Loucy (cell line): ENCODE results near the gene XDH.

Source experiments
- H2AFZ ChIP-seq: fragments of 200-600 bp; sonication (generic); 2 replicates; pipeline ENCODE4 v1.6.0; 2016; ENCODE audit warnings: antibody characterized with exemption, mild to moderate bottlenecking, low read length, moderate library complexity
- H3F3A ChIP-seq: fragments of 200-600 bp; 2 replicates; pipeline ENCODE4 v1.6.0; 2016; ENCODE audit warnings: antibody characterized with exemption, low read depth, mild to moderate bottlenecking
- H3K27me3 ChIP-seq: fragments of 200-600 bp; sonication (generic); 2 replicates; pipeline ENCODE4 v1.6.1; 2014; ENCODE audit warnings: low read length, mild to moderate bottlenecking; ENCODE audit not compliant: insufficient read depth, poor library complexity, severe bottlenecking
- H3K36me3 ChIP-seq: fragments of 200-600 bp; sonication (generic); 2 replicates; pipeline ENCODE4 v1.6.1; 2016; ENCODE audit warnings: low read length; ENCODE audit not compliant: insufficient read depth
- H3K4me1 ChIP-seq: fragments of 200-600 bp; sonication (generic); 2 replicates; pipeline ENCODE4 v1.5.1; 2014; ENCODE audit warnings: low read length, mild to moderate bottlenecking; ENCODE audit not compliant: insufficient read depth, poor library complexity, severe bottlenecking
- H3K4me2 ChIP-seq: fragments of 200-600 bp; sonication (generic); 2 replicates; pipeline ENCODE4 v1.6.0; 2014; ENCODE audit warnings: antibody characterized with exemption, low read length, low read depth, mild to moderate bottlenecking; ENCODE audit not compliant: poor library complexity, severe bottlenecking
- H3K4me3 ChIP-seq: fragments of 200-600 bp; sonication (generic); 2 replicates; pipeline ENCODE4 v1.5.1; 2014; ENCODE audit warnings: low read length, mild to moderate bottlenecking, mixed read lengths; ENCODE audit not compliant: poor library complexity, severe bottlenecking
- H3K79me2 ChIP-seq: fragments of 200-600 bp; sonication (generic); 2 replicates; pipeline ENCODE4 v1.6.1; 2014; ENCODE audit warnings: low read length; ENCODE audit not compliant: insufficient read depth
- H3K9ac ChIP-seq: fragments of 200-600 bp; sonication (generic); 2 replicates; pipeline ENCODE4 v1.6.0; 2014; ENCODE audit warnings: mild to moderate bottlenecking, low read depth, low read length, moderate library complexity; ENCODE audit not compliant: poor library complexity, severe bottlenecking
- H3K9me2 ChIP-seq: fragments of 200-600 bp; sonication (generic); replicated peaks from 2 replicates; pipeline ENCODE4 v1.6.1; 2016; ENCODE audit warnings: low read depth, low read length, mixed read lengths
- H3K9me3 ChIP-seq: fragments of 200-600 bp; sonication (generic); 2 replicates; pipeline ENCODE4 v1.6.1; 2014; ENCODE audit warnings: mild to moderate bottlenecking, antibody characterized with exemption, low read length, low read depth; ENCODE audit not compliant: insufficient read depth
- H4K20me1 ChIP-seq: fragments of 200-600 bp; sonication (generic); 2 replicates; pipeline ENCODE4 v1.6.0; 2014; ENCODE audit warnings: antibody characterized with exemption, low read length, mild to moderate bottlenecking; ENCODE audit not compliant: insufficient read depth, poor library complexity, severe bottlenecking
- EZH2phosphoT487 ChIP-seq: fragments of 200-600 bp; IDR thresholded peaks from 2 replicates; pipeline ENCODE4 v1.6.1; 2018; ENCODE audit warnings: antibody characterized with exemption, mild to moderate bottlenecking, moderate library complexity, borderline replicate concordance
- TF ChIP-seq, protein P1 (sequence below): fragments of 200-600 bp; sonication (generic); conservative IDR thresholded peaks from 2 replicates; pipeline ENCODE4 v1.5.1; 2014; ENCODE audit warnings: mild to moderate bottlenecking, antibody characterized with exemption, low read length

XDH gene

GRCh38 chr2:31414601-31415241 is at the start of gene XDH:
TSS of gene XDH (minus strand) at chr2:31414742. CDS start at chr2:31414666, 76 bp downstream.
- Histone ChIP-seq H3K4me1 (no peaks in the 10 kb centered on the region), H3K4me2 (no peak within 1 kb of the TSS), H3F3A (no peaks in the 10 kb centered on the region), H3K9me3 (peaks cover 7% of the 10 kb centered on the region; the same call in 1 of the 2 replicates), H3K4me3 (no peak within 1 kb of the TSS), H3K79me2 (no peaks in the 10 kb centered on the region), H3K27me3 (no peaks in the 10 kb centered on the region), H3K9ac (no peak within 1 kb of the TSS), H2AFZ (no peak within 1 kb of the TSS), H4K20me1 (no peaks in the 10 kb centered on the region), H3K36me3 (no peaks in the 10 kb centered on the region), H3K9me2 (no peaks in the 10 kb centered on the region)
- TF ChIP-seq EZH2phosphoT487, result no peak
- TF ChIP-seq, protein P1, sequence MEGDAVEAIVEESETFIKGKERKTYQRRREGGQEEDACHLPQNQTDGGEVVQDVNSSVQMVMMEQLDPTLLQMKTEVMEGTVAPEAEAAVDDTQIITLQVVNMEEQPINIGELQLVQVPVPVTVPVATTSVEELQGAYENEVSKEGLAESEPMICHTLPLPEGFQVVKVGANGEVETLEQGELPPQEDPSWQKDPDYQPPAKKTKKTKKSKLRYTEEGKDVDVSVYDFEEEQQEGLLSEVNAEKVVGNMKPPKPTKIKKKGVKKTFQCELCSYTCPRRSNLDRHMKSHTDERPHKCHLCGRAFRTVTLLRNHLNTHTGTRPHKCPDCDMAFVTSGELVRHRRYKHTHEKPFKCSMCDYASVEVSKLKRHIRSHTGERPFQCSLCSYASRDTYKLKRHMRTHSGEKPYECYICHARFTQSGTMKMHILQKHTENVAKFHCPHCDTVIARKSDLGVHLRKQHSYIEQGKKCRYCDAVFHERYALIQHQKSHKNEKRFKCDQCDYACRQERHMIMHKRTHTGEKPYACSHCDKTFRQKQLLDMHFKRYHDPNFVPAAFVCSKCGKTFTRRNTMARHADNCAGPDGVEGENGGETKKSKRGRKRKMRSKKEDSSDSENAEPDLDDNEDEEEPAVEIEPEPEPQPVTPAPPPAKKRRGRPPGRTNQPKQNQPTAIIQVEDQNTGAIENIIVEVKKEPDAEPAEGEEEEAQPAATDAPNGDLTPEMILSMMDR, result no peak

- TF ChIP-seq, protein P1, result no peak
- TF ChIP-seq EZH2phosphoT487, result no peak
- Histone ChIP-seq H4K20me1 (no peaks in the 10 kb centered on the region), H3K4me3 (no peak overlapping the region), H3K27me3 (no peaks in the 10 kb centered on the region), H3K79me2 (no peaks in the 10 kb centered on the region), H3K36me3 (no peaks in the 10 kb centered on the region), H3K4me1 (no peaks in the 10 kb centered on the region), H3K9ac (no peak overlapping the region), H3K9me2 (no peaks in the 10 kb centered on the region), H2AFZ (no peak overlapping the region), H3K9me3 (no peaks in the 10 kb centered on the region), H3F3A (no peaks in the 10 kb centered on the region), H3K4me2 (no peak overlapping the region)
These were observed 43.1 kb upstream of the XDH start for GRCh38 chr2:31457651-31458050.

DNA sequence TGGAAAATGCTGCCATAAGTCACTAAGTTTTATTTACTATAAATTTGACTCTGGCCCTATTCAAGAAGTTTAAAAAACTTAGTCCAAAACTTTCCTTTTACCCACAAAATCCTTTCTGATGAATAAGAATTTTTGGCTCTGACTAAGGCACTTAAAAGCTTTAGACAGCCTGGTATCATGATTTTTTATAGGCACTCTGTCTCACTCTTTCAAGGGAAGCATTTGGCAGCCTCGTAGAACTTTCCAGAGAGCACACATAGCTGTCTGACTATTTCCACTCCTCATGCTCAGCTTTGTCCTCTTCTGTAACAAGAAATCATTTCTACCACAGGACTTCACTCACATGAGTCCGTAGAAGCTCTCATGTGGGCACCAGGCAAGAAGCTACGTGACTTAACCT is 32.3 kb upstream of the XDH start:
- Histone ChIP-seq H3K9me3 (no peaks in the 10 kb centered on the region; the same call in 1 of the 2 replicates), H3K4me1 (no peaks in the 10 kb centered on the region), H4K20me1 (no peaks in the 10 kb centered on the region), H3K9me2 (no peaks in the 10 kb centered on the region), H3K4me2 (no peak overlapping the region), H3F3A (no peaks in the 10 kb centered on the region), H2AFZ (no peak overlapping the region), H3K27me3 (no peaks in the 10 kb centered on the region), H3K36me3 (no peaks in the 10 kb centered on the region), H3K4me3 (no peak overlapping the region), H3K9ac (no peak overlapping the region), H3K79me2 (no peaks in the 10 kb centered on the region)
- TF ChIP-seq EZH2phosphoT487, result no peak
- TF ChIP-seq, protein P1, result no peak
